Measurements from ENCODE around the gene HAO1.

The HAO1 gene

GRCh38 chr20:7935027-7935551, 5.2 kb downstream of the HAO1 start:
- FAIRE-seq, result no peak
- TF ChIP-seq TAF1 (IDR thresholded peaks at IDR 0.05; ENCODE audit: low read depth, low read length) (no peak), SPI1 (IDR thresholded peaks at IDR 0.05; ENCODE audit: low read depth, low read length) (peak; percentile 93)

GRCh38 chr20:7933346-7933745, 6.9 kb downstream of the HAO1 start:
- no peak for FAIRE-seq
- no peak for DNase-seq (ENCODE audit: insufficient read length, low spot score)
- TF ChIP-seq POU2F2 (IDR thresholded peaks at IDR 0.05; ENCODE audit: low read depth, low read length), result no peak
- TF ChIP-seq PAX5 (IDR thresholded peaks at IDR 0.05; ENCODE audit: insufficient read depth, low read length, severe bottlenecking), result no peak
- no peak for TF ChIP-seq POLR2AphosphoS5 (IDR thresholded peaks at IDR 0.05; ENCODE audit: low read depth, low read length)
- TF ChIP-seq TAF1 (IDR thresholded peaks at IDR 0.05; ENCODE audit: low read depth, low read length), result no peak
- TF ChIP-seq SPI1 (IDR thresholded peaks at IDR 0.05; ENCODE audit: low read depth, low read length), result no peak
- no peak for TF ChIP-seq POLR2A (IDR thresholded peaks at IDR 0.05; ENCODE audit: low read depth, low read length)

More at GRCh38 chr20:7935027-7935551, 5.2 kb downstream of the HAO1 start:
- no peak for DNase-seq (ENCODE audit: insufficient read length, low spot score)

- no peak for FAIRE-seq
- no peak for DNase-seq (ENCODE audit: insufficient read length, low spot score)
- TF ChIP-seq TAF1 (IDR thresholded peaks at IDR 0.05; ENCODE audit: low read depth, low read length) (no peak), POLR2A (IDR thresholded peaks at IDR 0.05; ENCODE audit: low read depth, low read length) (no peak), PAX5 (IDR thresholded peaks at IDR 0.05; ENCODE audit: insufficient read depth, low read length, severe bottlenecking) (no peak), SPI1 (IDR thresholded peaks at IDR 0.05; ENCODE audit: low read depth, low read length) (peak; percentile 43; the same call in 1 of the 2 replicates), POU2F2 (IDR thresholded peaks at IDR 0.05; ENCODE audit: low read depth, low read length) (no peak), POLR2AphosphoS5 (IDR thresholded peaks at IDR 0.05; ENCODE audit: low read depth, low read length) (no peak)
These were observed 9.9 kb downstream of the HAO1 start for GRCh38 chr20:7930343-7930742.

- FAIRE-seq (no peak), DNase-seq (ENCODE audit: insufficient read length, low spot score) (no peak)
- TF ChIP-seq POLR2AphosphoS5 (IDR thresholded peaks at IDR 0.05; ENCODE audit: low read depth, low read length) (no peak), PAX5 (IDR thresholded peaks at IDR 0.05; ENCODE audit: insufficient read depth, low read length, severe bottlenecking) (no peak), POLR2A (IDR thresholded peaks at IDR 0.05; ENCODE audit: low read depth, low read length) (no peak), TAF1 (IDR thresholded peaks at IDR 0.05; ENCODE audit: low read depth, low read length) (no peak), POU2F2 (IDR thresholded peaks at IDR 0.05; ENCODE audit: low read depth, low read length) (no peak), SPI1 (IDR thresholded peaks at IDR 0.05; ENCODE audit: low read depth, low read length) (no peak)
These were observed 13.5 kb downstream of the HAO1 start for GRCh38 chr20:7926767-7927166.

GRCh38 chr20:7926323-7926722, 13.9 kb downstream of the HAO1 start:
- no peak for FAIRE-seq

GRCh38 chr20:7924692-7925091, 15.6 kb downstream of the HAO1 start:
- TF ChIP-seq PAX5 (IDR thresholded peaks at IDR 0.05; ENCODE audit: insufficient read depth, low read length, severe bottlenecking) (no peak), POU2F2 (IDR thresholded peaks at IDR 0.05; ENCODE audit: low read depth, low read length) (no peak), TAF1 (IDR thresholded peaks at IDR 0.05; ENCODE audit: low read depth, low read length) (no peak), POLR2A (IDR thresholded peaks at IDR 0.05; ENCODE audit: low read depth, low read length) (no peak), POLR2AphosphoS5 (IDR thresholded peaks at IDR 0.05; ENCODE audit: low read depth, low read length) (no peak), SPI1 (IDR thresholded peaks at IDR 0.05; ENCODE audit: low read depth, low read length) (no peak)
- DNase-seq (ENCODE audit: insufficient read length, low spot score) (no peak), FAIRE-seq (no peak)

More at GRCh38 chr20:7926323-7926722, 13.9 kb downstream of the HAO1 start:
- no peak for TF ChIP-seq POLR2AphosphoS5 (IDR thresholded peaks at IDR 0.05; ENCODE audit: low read depth, low read length)
- TF ChIP-seq TAF1 (IDR thresholded peaks at IDR 0.05; ENCODE audit: low read depth, low read length), result no peak
- DNase-seq (ENCODE audit: insufficient read length, low spot score), result no peak

- TF ChIP-seq PAX5 (IDR thresholded peaks at IDR 0.05; ENCODE audit: insufficient read depth, low read length, severe bottlenecking), result no peak
- TF ChIP-seq TAF1 (IDR thresholded peaks at IDR 0.05; ENCODE audit: low read depth, low read length), result no peak
- TF ChIP-seq POLR2AphosphoS5 (IDR thresholded peaks at IDR 0.05; ENCODE audit: low read depth, low read length), result no peak
- TF ChIP-seq SPI1 (IDR thresholded peaks at IDR 0.05; ENCODE audit: low read depth, low read length), result no peak
- no peak for TF ChIP-seq POLR2A (IDR thresholded peaks at IDR 0.05; ENCODE audit: low read depth, low read length)
- TF ChIP-seq POU2F2 (IDR thresholded peaks at IDR 0.05; ENCODE audit: low read depth, low read length), result no peak
- FAIRE-seq, result no peak
- no peak for DNase-seq (ENCODE audit: insufficient read length, low spot score)
These were observed 23.6 kb downstream of the HAO1 start for GRCh38 chr20:7916648-7917047.

- no peak for TF ChIP-seq POLR2AphosphoS5 (IDR thresholded peaks at IDR 0.05; ENCODE audit: low read depth, low read length)
- TF ChIP-seq TAF1 (IDR thresholded peaks at IDR 0.05; ENCODE audit: low read depth, low read length), result no peak
- TF ChIP-seq POU2F2 (IDR thresholded peaks at IDR 0.05; ENCODE audit: low read depth, low read length), result no peak
- no peak for TF ChIP-seq PAX5 (IDR thresholded peaks at IDR 0.05; ENCODE audit: insufficient read depth, low read length, severe bottlenecking)
- no peak for TF ChIP-seq POLR2A (IDR thresholded peaks at IDR 0.05; ENCODE audit: low read depth, low read length)
- no peak for TF ChIP-seq SPI1 (IDR thresholded peaks at IDR 0.05; ENCODE audit: low read depth, low read length)
- DNase-seq (ENCODE audit: insufficient read length, low spot score), result no peak
- FAIRE-seq, result no peak
These were observed 27.7 kb downstream of the HAO1 start for GRCh38 chr20:7912551-7912950.

- no peak for DNase-seq (ENCODE audit: insufficient read length, low spot score)
- TF ChIP-seq POLR2A (IDR thresholded peaks at IDR 0.05; ENCODE audit: low read depth, low read length) (no peak), POU2F2 (IDR thresholded peaks at IDR 0.05; ENCODE audit: low read depth, low read length) (no peak), SPI1 (IDR thresholded peaks at IDR 0.05; ENCODE audit: low read depth, low read length) (no peak), POLR2AphosphoS5 (IDR thresholded peaks at IDR 0.05; ENCODE audit: low read depth, low read length) (no peak), PAX5 (IDR thresholded peaks at IDR 0.05; ENCODE audit: insufficient read depth, low read length, severe bottlenecking) (no peak), TAF1 (IDR thresholded peaks at IDR 0.05; ENCODE audit: low read depth, low read length) (no peak)
- no peak for FAIRE-seq
These were observed 28.5 kb downstream of the HAO1 start for GRCh38 chr20:7911586-7912330.

GRCh38 chr20:7908905-7909304, 31.4 kb downstream of the HAO1 start:
- no peak for DNase-seq (ENCODE audit: insufficient read length, low spot score)
- no peak for FAIRE-seq
- TF ChIP-seq POLR2AphosphoS5 (IDR thresholded peaks at IDR 0.05; ENCODE audit: low read depth, low read length), result no peak
- no peak for TF ChIP-seq SPI1 (IDR thresholded peaks at IDR 0.05; ENCODE audit: low read depth, low read length)
- no peak for TF ChIP-seq POLR2A (IDR thresholded peaks at IDR 0.05; ENCODE audit: low read depth, low read length)
- no peak for TF ChIP-seq PAX5 (IDR thresholded peaks at IDR 0.05; ENCODE audit: insufficient read depth, low read length, severe bottlenecking)
- TF ChIP-seq POU2F2 (IDR thresholded peaks at IDR 0.05; ENCODE audit: low read depth, low read length), result no peak
- no peak for TF ChIP-seq TAF1 (IDR thresholded peaks at IDR 0.05; ENCODE audit: low read depth, low read length)

Measured in GM12891 (cell line).